ENCODE measurements around the gene RUFY4. TPM values are rescaled to one million over a fixed set of nuclear protein-coding genes. Genes with fewer than 3 reads are reported as not detected.

The RUFY4 gene
- total RNA-seq, 2 donors from 2014 or later = 0.12 TPM; not detected in 1

DNA sequence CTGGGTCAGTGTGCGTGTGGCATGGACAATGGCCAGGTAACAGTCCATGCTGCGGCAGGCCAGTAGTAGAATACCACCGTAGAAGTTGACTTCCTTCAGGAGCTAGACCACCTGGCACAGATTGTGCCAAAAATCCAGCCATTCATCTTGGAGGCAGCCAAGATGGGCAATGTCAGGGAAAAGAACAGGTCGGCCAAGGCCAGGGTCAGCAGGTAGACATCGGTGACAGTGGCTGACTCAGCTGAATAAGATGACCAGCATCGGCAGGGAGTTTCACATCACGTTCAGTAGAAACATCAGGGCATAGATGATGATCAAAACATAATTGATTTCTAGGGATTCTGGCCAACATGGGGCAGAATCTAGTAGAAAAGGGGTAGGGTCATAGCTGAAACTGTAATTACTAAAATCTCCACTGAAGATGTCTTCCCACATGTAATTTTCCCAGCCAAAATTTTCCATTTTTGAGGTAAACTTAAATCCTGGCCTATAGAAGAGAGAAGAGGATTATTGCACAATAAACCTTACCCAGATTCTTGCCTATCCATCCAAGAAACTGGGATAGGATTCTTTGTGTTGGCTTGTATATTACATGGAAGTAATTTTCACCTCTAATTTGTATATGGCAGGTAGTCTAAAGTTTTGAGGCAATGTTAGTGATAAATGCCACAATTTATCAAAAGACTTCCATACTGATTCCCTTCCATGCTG, 7.9 kb upstream of the RUFY4 start:
- Histone ChIP-seq H3K4me1 (no peaks in the 10 kb centered on the region), H3K27ac (no peak overlapping the region), H3K27me3 (no peaks in the 10 kb centered on the region), H3K4me3 (no peak overlapping the region), H3K36me3 (no peaks in the 10 kb centered on the region), H3K9me3 (no peaks in the 10 kb centered on the region)
- no peak for DNase-seq (ENCODE audit: low spot score)
- TF ChIP-seq, protein P1, sequence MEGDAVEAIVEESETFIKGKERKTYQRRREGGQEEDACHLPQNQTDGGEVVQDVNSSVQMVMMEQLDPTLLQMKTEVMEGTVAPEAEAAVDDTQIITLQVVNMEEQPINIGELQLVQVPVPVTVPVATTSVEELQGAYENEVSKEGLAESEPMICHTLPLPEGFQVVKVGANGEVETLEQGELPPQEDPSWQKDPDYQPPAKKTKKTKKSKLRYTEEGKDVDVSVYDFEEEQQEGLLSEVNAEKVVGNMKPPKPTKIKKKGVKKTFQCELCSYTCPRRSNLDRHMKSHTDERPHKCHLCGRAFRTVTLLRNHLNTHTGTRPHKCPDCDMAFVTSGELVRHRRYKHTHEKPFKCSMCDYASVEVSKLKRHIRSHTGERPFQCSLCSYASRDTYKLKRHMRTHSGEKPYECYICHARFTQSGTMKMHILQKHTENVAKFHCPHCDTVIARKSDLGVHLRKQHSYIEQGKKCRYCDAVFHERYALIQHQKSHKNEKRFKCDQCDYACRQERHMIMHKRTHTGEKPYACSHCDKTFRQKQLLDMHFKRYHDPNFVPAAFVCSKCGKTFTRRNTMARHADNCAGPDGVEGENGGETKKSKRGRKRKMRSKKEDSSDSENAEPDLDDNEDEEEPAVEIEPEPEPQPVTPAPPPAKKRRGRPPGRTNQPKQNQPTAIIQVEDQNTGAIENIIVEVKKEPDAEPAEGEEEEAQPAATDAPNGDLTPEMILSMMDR (IDR thresholded peaks at IDR 0.05) = no peak

DNA sequence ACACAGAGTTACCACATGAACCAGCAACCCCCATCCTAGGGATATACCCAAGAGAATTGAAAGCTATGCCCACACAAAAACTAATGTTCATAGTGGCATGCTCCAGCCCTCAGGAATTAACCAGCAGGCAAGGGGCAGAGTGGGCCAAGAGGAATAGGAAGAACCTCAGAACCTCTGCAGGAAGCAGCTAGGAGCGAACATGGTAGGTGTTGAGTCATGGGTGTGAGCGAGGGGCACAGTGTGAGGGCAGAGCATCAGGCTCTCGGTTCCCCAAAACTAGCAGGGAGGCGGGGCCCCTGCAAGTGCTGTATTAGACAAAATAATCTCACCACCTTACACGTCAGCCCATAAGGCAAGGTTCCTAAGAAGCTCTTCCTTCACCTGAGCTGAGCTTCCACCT, 5.6 kb upstream of the RUFY4 start:
- H3K9me3 ChIP-seq = no peaks in the 10 kb centered on the region
- H3K36me3 ChIP-seq = no peaks in the 10 kb centered on the region
- TF ChIP-seq, protein P1 (IDR thresholded peaks at IDR 0.05) = no peak
- H3K4me1 ChIP-seq = no peaks in the 10 kb centered on the region
- H3K4me3 ChIP-seq = no peak overlapping the region
- DNase-seq (ENCODE audit: low spot score) = no peak
- H3K27me3 ChIP-seq = no peaks in the 10 kb centered on the region
- no peak overlapping the region for H3K27ac ChIP-seq

DNA sequence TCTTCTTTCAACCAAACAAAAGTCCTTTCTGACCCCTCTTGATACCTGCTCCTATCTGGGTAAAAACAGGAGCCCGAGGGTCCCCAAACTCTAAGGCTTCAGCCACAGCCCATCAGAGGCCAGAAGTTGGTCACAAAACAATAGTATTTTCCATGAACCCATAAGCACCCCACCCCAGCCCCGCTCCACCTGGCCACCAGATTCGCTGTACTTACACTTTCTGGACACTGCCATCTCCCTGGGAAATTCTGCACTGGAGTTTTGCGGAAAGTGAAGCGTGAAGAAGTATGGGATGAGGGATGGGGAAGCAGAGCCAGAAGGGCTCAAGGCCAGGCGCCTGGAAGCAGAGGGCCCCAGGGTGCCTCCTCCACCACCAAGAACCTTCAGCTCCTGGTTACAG, 5.2 kb upstream of the RUFY4 start:
- Histone ChIP-seq H3K4me1 (no peaks in the 10 kb centered on the region), H3K27ac (no peak overlapping the region), H3K36me3 (no peaks in the 10 kb centered on the region), H3K27me3 (no peaks in the 10 kb centered on the region), H3K4me3 (no peak overlapping the region), H3K9me3 (no peaks in the 10 kb centered on the region)
- TF ChIP-seq, protein P1 (IDR thresholded peaks at IDR 0.05) = no peak
- no peak for DNase-seq (ENCODE audit: low spot score)

DNA sequence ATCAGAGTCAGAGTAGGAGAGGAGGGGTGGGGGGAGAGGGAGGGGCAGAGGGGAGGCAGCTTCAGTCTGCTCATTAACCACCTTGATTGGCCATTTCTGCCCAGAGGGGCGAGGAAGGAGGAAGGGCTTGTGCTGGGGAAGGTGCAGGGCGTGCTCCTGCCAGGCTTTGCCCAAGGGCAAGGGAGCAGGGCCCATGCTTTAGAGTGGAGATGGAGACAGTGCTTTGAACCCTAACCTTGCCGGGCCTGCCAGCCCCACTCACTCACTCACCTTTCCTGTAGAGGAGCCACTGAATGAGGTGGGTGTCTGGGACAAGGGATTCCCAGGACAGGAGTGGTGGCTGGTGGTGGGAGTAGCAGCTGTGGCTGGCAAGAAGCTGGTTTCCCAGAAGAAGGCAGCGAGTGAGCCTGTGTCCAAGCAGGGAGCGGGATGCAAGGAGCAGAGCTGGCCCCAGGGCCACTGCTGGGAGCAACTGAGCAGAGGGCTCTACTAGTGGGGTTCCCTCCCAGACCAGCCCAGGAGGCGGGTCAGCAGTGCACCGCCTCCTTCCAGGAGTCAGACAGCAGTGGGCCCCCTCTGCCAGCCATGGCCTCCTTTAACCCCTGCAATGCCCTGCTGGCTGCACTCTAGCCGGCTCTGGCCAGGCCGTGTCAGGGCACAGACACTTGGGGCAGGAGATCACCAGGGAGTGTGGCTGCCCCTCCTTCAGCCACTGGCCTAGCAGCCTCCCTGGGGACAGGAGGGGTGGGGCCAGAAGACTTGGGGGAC, 3.6 kb upstream of the RUFY4 start:
- Histone ChIP-seq H3K4me1 (no peaks in the 10 kb centered on the region), H3K27ac (no peak overlapping the region), H3K9me3 (no peaks in the 10 kb centered on the region), H3K36me3 (no peaks in the 10 kb centered on the region), H3K4me3 (no peak overlapping the region), H3K27me3 (no peaks in the 10 kb centered on the region)
- no peak for DNase-seq (ENCODE audit: low spot score)
- TF ChIP-seq, protein P1 (IDR thresholded peaks at IDR 0.05) = no peak

DNA sequence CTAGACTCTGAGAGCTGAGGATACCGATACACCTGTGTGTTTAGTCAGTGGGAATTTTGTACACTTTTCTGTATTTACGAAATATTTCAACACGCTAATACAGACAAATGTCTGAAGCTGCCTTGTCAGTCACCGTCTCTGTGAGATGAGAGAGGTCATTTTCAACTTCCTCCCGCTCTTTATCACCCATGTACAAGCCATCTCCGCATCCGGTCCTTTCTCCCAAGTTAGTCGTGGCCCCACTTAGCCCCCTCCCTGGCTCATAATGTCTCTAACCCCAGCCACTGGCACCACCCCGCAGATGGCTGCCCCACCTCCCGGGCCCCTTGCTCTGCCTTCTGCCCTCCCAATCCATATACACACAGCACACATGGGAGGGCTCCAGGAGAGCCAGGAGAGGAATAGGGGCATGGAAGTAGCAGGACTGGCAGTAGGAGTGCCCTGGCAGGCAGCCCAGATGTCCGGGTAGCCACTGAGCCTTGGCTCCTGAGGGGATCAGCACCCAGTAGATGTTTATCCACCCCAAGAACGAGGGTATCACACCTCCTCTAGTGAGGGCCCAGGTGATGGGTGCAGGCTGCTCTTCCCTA, 2.0 kb upstream of the RUFY4 start:
- H3K36me3 ChIP-seq = no peaks in the 10 kb centered on the region
- TF ChIP-seq, protein P1 (IDR thresholded peaks at IDR 0.05) = no peak
- no peaks in the 10 kb centered on the region for H3K4me1 ChIP-seq
- no peak overlapping the region for H3K4me3 ChIP-seq
- DNase-seq (ENCODE audit: low spot score) = no peak
- no peaks in the 10 kb centered on the region for H3K27me3 ChIP-seq
- no peak overlapping the region for H3K27ac ChIP-seq
- no peaks in the 10 kb centered on the region for H3K9me3 ChIP-seq
